ENCODE data around the gene EXO1.
"Not testable (repeated sequence)": the region's sequence is repeated elsewhere in the genome, so short reads cannot be mapped to it uniquely, and the experiment has no call there.

Gene EXO1

GRCh38 chr1:241847540-241847795 lies 536 bp upstream of the EXO1 start:
- H3K4me3 ChIP-seq (ENCODE audit: insufficient read depth, low read length, poor library complexity, severe bottlenecking) = peak overlapping the region; percentile 93
- peaks cover 3% of the 10 kb centered on the region; the same call in 1 of the 2 replicates for H4K20me1 ChIP-seq (ENCODE audit: low read depth, low read length)
- H3K9me2 ChIP-seq (replicated peaks; ENCODE audit: insufficient read depth, low read length) = no peaks in the 10 kb centered on the region
- peak overlapping the region; percentile 96 for H3K27ac ChIP-seq (ENCODE audit: low read depth, low read length)
- H2AFZ ChIP-seq (ENCODE audit: low read depth, low read length, severe bottlenecking) = peak overlapping the region; percentile 81
- H3K79me2 ChIP-seq (ENCODE audit: insufficient read depth, low read length) = peaks cover 39% of the 10 kb centered on the region
- peak overlapping the region; percentile 94 for H3K4me2 ChIP-seq (ENCODE audit: low read depth, low read length, poor library complexity, severe bottlenecking)
- H3K36me3 ChIP-seq (ENCODE audit: low read length) = peaks cover 21% of the 10 kb centered on the region
- H3K27me3 ChIP-seq (ENCODE audit: low read length) = no peaks in the 10 kb centered on the region
- TF ChIP-seq EZH2phosphoT487 (conservative IDR thresholded peaks at IDR 0.05; ENCODE audit: low read length) = no peak
- no peak for TF ChIP-seq CTCF (IDR thresholded peaks at IDR 0.05; ENCODE audit: insufficient read depth, low read length, poor library complexity, severe bottlenecking)
- peak overlapping the region; percentile 88 for H3K9ac ChIP-seq (ENCODE audit: low read length)
- H3K9me3 ChIP-seq (ENCODE audit: insufficient read depth, low read length) = no peaks in the 10 kb centered on the region
- H3F3A ChIP-seq (ENCODE audit: insufficient read depth) = peaks cover 12% of the 10 kb centered on the region; the same call in 1 of the 2 replicates

- H3K36me3 ChIP-seq (ENCODE audit: low read length) = peaks cover 27% of the 10 kb centered on the region
Measured at GRCh38 chr1:241848686-241849344, 811 bp downstream of the EXO1 start.

GRCh38 chr1:241849345-241849695 lies 1.3 kb downstream of the EXO1 start:
- Histone ChIP-seq H3K27ac (ENCODE audit: low read depth, low read length) (peak overlapping the region; percentile 96), H3K79me2 (ENCODE audit: insufficient read depth, low read length) (peaks cover 39% of the 10 kb centered on the region), H3F3A (ENCODE audit: insufficient read depth) (peaks cover 12% of the 10 kb centered on the region; the same call in 1 of the 2 replicates), H3K9me2 (replicated peaks; ENCODE audit: insufficient read depth, low read length) (no peaks in the 10 kb centered on the region), H3K4me3 (ENCODE audit: insufficient read depth, low read length, poor library complexity, severe bottlenecking) (peak overlapping the region; percentile 93), H2AFZ (ENCODE audit: low read depth, low read length, severe bottlenecking) (no peak overlapping the region), H3K9me3 (ENCODE audit: insufficient read depth, low read length) (no peaks in the 10 kb centered on the region), H3K36me3 (ENCODE audit: low read length) (peaks cover 28% of the 10 kb centered on the region), H3K4me2 (ENCODE audit: low read depth, low read length, poor library complexity, severe bottlenecking) (peak overlapping the region; percentile 94), H3K27me3 (ENCODE audit: low read length) (no peaks in the 10 kb centered on the region), H4K20me1 (ENCODE audit: low read depth, low read length) (peaks cover 3% of the 10 kb centered on the region; the same call in 1 of the 2 replicates), H3K9ac (ENCODE audit: low read length) (peak overlapping the region; percentile 88)
- no peak for TF ChIP-seq EZH2phosphoT487 (conservative IDR thresholded peaks at IDR 0.05; ENCODE audit: low read length)
- no peak for TF ChIP-seq CTCF (IDR thresholded peaks at IDR 0.05; ENCODE audit: insufficient read depth, low read length, poor library complexity, severe bottlenecking)

More at GRCh38 chr1:241848686-241849344, 811 bp downstream of the EXO1 start:
- Histone ChIP-seq H3K4me2 (ENCODE audit: low read depth, low read length, poor library complexity, severe bottlenecking) (peak overlapping the region; percentile 94), H3K9ac (ENCODE audit: low read length) (peak overlapping the region; percentile 88), H2AFZ (ENCODE audit: low read depth, low read length, severe bottlenecking) (peak overlapping the region; percentile 81), H3K27ac (ENCODE audit: low read depth, low read length) (peak overlapping the region; percentile 96), H3K4me3 (ENCODE audit: insufficient read depth, low read length, poor library complexity, severe bottlenecking) (peak overlapping the region; percentile 93), H3F3A (ENCODE audit: insufficient read depth) (peaks cover 12% of the 10 kb centered on the region; the same call in 1 of the 2 replicates), H3K79me2 (ENCODE audit: insufficient read depth, low read length) (peaks cover 39% of the 10 kb centered on the region), H4K20me1 (ENCODE audit: low read depth, low read length) (peaks cover 3% of the 10 kb centered on the region; the same call in 1 of the 2 replicates), H3K9me2 (replicated peaks; ENCODE audit: insufficient read depth, low read length) (no peaks in the 10 kb centered on the region), H3K27me3 (ENCODE audit: low read length) (no peaks in the 10 kb centered on the region), H3K9me3 (ENCODE audit: insufficient read depth, low read length) (no peaks in the 10 kb centered on the region)
- TF ChIP-seq CTCF (IDR thresholded peaks at IDR 0.05; ENCODE audit: insufficient read depth, low read length, poor library complexity, severe bottlenecking) (no peak), EZH2phosphoT487 (conservative IDR thresholded peaks at IDR 0.05; ENCODE audit: low read length) (no peak)

GRCh38 chr1:241855545-241856140 lies 7.6 kb downstream of the EXO1 start:
- not testable (repeated sequence) for H3K27me3 ChIP-seq (ENCODE audit: low read length); H3K9ac ChIP-seq (ENCODE audit: low read length); H3K4me2 ChIP-seq (ENCODE audit: low read depth, low read length, poor library complexity, severe bottlenecking); H3K27ac ChIP-seq (ENCODE audit: low read depth, low read length); H3K4me3 ChIP-seq (ENCODE audit: insufficient read depth, low read length, poor library complexity, severe bottlenecking); H3K9me2 ChIP-seq (replicated peaks; ENCODE audit: insufficient read depth, low read length); H3F3A ChIP-seq (ENCODE audit: insufficient read depth); H4K20me1 ChIP-seq (ENCODE audit: low read depth, low read length); H2AFZ ChIP-seq (ENCODE audit: low read depth, low read length, severe bottlenecking); H3K9me3 ChIP-seq (ENCODE audit: insufficient read depth, low read length)
- H3K36me3 ChIP-seq (ENCODE audit: low read length) = peaks cover 48% of the 10 kb centered on the region
- H3K79me2 ChIP-seq (ENCODE audit: insufficient read depth, low read length) = peaks cover 13% of the 10 kb centered on the region

Data from SU-DHL-6 (cell line).